Neural progenitor cell (in vitro differentiated cells): Measurements from ENCODE around the gene ZFPL1. TPM values are rescaled to one million over a fixed set of nuclear protein-coding genes. Genes with fewer than 3 reads are reported as not detected.

Experiments used
- DNase-seq: peaks from one replicate; pipeline ENCODE4 v3.0.0-alpha.2; 2016; ENCODE audit warnings: low spot score
- H2AFZ ChIP-seq: fragments of 200-600 bp; sonication (generic); replicated peaks from 2 replicates; pipeline ENCODE4 v1.6.1; 2016; ENCODE audit warnings: antibody characterized with exemption
- H3F3A ChIP-seq: fragments of 200-600 bp; sonication (generic); 2 replicates; pipeline ENCODE4 v1.6.1; 2016; ENCODE audit warnings: antibody characterized with exemption, low read depth
- H3K27ac ChIP-seq: fragments of 200-600 bp; sonication (generic); 2 replicates; pipeline ENCODE4 v1.5.1; 2016; ENCODE audit warnings: mild to moderate bottlenecking
- H3K27me3 ChIP-seq: fragments of 200-600 bp; sonication (generic); 2 replicates; pipeline ENCODE4 v1.6.1; 2016; ENCODE audit warnings: mild to moderate bottlenecking, moderate library complexity
- H3K36me3 ChIP-seq: fragments of 200-600 bp; sonication (generic); 2 replicates; pipeline ENCODE4 v1.5.1; 2016
- H3K4me1 ChIP-seq: fragments of 200-600 bp; sonication (generic); 2 replicates; pipeline ENCODE4 v1.6.1; 2016; ENCODE audit warnings: mixed run types
- H3K4me2 ChIP-seq: fragments of 200-600 bp; sonication (generic); 2 replicates; pipeline ENCODE4 v1.6.1; 2016
- H3K4me3 ChIP-seq: fragments of 200-600 bp; sonication (generic); 2 replicates; pipeline ENCODE4 v1.5.1; 2016
- H3K79me2 ChIP-seq: fragments of 200-600 bp; sonication (generic); 2 replicates; pipeline ENCODE4 v1.6.1; 2016; ENCODE audit warnings: low read depth
- H3K9ac ChIP-seq: fragments of 200-600 bp; sonication (generic); 2 replicates; pipeline ENCODE4 v1.6.1; 2016
- H3K9me3 ChIP-seq: fragments of 200-600 bp; sonication (generic); 2 replicates; pipeline ENCODE4 v1.5.1; 2016; ENCODE audit warnings: low read depth
- H4K20me1 ChIP-seq: fragments of 200-600 bp; sonication (generic); 2 replicates; pipeline ENCODE4 v1.6.1; 2016; ENCODE audit warnings: low read depth
- H3K27ac Mint-ChIP-seq: 3 replicates; pipeline ENCODE4 v1.8.0; 2021; ENCODE audit warnings: mixed read lengths
- H3K27me3 Mint-ChIP-seq: 2 replicates; pipeline ENCODE4 v1.8.0; 2022; ENCODE audit warnings: low read depth, mild to moderate bottlenecking, inconsistent platforms, moderate library complexity, mixed read lengths; ENCODE audit not compliant: insufficient read depth
- H3K36me3 Mint-ChIP-seq: 3 replicates; pipeline ENCODE4 v1.8.0; 2021; ENCODE audit warnings: mixed read lengths
- H3K4me1 Mint-ChIP-seq: 3 replicates; pipeline ENCODE4 v1.8.0; 2021; ENCODE audit warnings: mixed read lengths
- H3K4me3 Mint-ChIP-seq: 3 replicates; pipeline ENCODE4 v1.8.0; 2021; ENCODE audit warnings: mild to moderate bottlenecking, moderate library complexity, mixed read lengths
- H3K9me3 Mint-ChIP-seq: 3 replicates; pipeline ENCODE4 v1.8.0; 2020; ENCODE audit warnings: mixed read lengths
- EZH2 ChIP-seq: fragments of 200-600 bp; sonication (generic); IDR thresholded peaks from 2 replicates; pipeline ENCODE4 v1.6.1; 2017; ENCODE audit warnings: antibody characterized with exemption, mild to moderate bottlenecking, moderate library complexity
- EZH2phosphoT487 ChIP-seq: fragments of 200-600 bp; sonication (generic); IDR thresholded peaks from 2 replicates; pipeline ENCODE4 v1.6.1; 2017; ENCODE audit warnings: antibody characterized with exemption
- total RNA-seq: library from RNA; depleted of rRNA; stranded (reverse); fragments of >200 nt; gene quantifications from 2 replicates; pipeline ENCODE4 v1.2.3, GENCODE V29; 2015; ENCODE audit warnings: low replicate concordance
- TF ChIP-seq, protein P1 (sequence below): fragments of 200-600 bp; sonication (generic); IDR thresholded peaks from 2 replicates; pipeline ENCODE4 v1.5.1; 2017; ENCODE audit warnings: antibody characterized with exemption, mild to moderate bottlenecking

The ZFPL1 gene
- total RNA-seq, 1 donor from 2014 or later, result 12.6 TPM

DNA sequence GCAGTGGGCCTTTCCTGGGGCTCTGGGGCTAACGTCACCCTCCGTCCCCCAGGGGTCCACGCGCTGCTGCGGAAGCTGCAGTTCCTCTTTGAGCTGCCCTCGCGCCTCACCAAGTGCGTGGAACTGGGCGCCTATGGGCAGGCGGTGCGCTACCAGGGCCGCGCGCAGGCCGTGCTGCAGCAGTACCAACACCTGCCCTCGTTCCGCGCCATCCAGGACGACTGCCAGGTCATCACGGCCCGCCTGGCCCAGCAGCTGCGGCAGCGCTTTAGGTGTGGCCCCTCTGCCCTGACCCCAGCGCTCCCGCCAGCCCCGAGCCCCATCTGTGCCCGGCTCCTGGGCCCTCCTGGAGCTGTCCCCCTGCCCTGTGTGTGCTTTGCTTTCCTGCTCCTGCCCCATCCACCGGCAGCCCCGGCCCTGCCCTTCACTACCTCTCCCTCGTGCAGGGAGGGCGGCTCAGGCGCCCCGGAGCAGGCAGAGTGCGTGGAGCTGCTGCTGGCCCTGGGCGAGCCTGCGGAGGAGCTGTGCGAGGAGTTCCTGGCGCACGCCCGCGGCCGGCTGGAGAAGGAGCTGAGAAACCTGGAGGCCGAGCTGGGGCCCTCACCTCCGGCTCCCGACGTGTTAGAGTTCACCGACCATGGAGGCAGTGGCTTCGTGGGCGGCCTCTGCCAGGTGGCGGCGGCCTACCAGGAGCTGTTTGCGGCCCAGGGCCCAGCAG lies 23.9 kb downstream of the ZFPL1 start:
- Histone ChIP-seq H3K79me2 (peaks cover 27% of the 10 kb centered on the region), H3K9ac (no peak overlapping the region), H3K4me3 (no peak overlapping the region), H3K27me3 (no peaks in the 10 kb centered on the region), H3K27ac (no peak overlapping the region), H3K4me2 (no peak overlapping the region), H3F3A (peaks cover 23% of the 10 kb centered on the region), H2AFZ (no peak overlapping the region), H3K9me3 (no peaks in the 10 kb centered on the region), H3K4me1 (peaks cover 6% of the 10 kb centered on the region), H3K36me3 (no peaks in the 10 kb centered on the region), H4K20me1 (peaks cover 12% of the 10 kb centered on the region)
- DNase-seq, result no peak
- H3K36me3 Mint-ChIP-seq, result peaks cover 2% of the 10 kb centered on the region
- no peaks in the 10 kb centered on the region for H3K9me3 Mint-ChIP-seq
- TF ChIP-seq EZH2phosphoT487 (no peak), EZH2 (no peak)
- TF ChIP-seq, protein P1, sequence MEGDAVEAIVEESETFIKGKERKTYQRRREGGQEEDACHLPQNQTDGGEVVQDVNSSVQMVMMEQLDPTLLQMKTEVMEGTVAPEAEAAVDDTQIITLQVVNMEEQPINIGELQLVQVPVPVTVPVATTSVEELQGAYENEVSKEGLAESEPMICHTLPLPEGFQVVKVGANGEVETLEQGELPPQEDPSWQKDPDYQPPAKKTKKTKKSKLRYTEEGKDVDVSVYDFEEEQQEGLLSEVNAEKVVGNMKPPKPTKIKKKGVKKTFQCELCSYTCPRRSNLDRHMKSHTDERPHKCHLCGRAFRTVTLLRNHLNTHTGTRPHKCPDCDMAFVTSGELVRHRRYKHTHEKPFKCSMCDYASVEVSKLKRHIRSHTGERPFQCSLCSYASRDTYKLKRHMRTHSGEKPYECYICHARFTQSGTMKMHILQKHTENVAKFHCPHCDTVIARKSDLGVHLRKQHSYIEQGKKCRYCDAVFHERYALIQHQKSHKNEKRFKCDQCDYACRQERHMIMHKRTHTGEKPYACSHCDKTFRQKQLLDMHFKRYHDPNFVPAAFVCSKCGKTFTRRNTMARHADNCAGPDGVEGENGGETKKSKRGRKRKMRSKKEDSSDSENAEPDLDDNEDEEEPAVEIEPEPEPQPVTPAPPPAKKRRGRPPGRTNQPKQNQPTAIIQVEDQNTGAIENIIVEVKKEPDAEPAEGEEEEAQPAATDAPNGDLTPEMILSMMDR, result no peak
- H3K27me3 Mint-ChIP-seq, result peaks cover 11% of the 10 kb centered on the region
- peaks cover 16% of the 10 kb centered on the region for H3K4me1 Mint-ChIP-seq
- no peak overlapping the region for H3K4me3 Mint-ChIP-seq
- H3K27ac Mint-ChIP-seq, result no peak overlapping the region

DNA sequence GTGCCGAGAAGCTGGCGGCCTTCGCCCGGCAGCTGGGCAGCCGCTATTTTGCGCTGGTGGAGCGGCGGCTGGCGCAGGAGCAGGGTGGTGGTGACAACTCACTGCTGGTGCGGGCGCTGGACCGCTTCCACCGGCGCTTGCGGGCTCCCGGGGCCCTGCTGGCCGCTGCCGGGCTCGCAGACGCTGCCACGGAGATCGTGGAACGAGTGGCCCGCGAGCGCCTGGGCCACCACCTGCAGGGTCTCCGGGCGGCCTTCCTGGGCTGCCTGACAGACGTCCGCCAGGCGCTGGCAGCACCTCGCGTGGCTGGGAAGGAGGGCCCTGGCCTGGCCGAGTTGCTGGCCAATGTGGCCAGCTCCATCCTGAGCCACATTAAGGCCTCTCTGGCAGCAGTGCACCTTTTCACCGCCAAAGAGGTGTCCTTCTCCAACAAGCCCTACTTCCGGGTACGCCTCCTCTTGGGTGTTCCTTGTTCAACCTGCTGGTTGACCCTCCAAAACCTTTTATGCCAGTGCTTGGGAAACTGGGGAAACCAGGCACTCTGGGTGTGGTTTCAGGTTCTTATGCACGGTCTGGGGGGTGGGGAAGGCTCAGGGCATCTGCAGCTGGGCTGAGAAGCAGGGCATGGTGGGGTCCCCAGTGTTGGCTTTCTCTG lies 24.6 kb downstream of the ZFPL1 start:
- Histone ChIP-seq H3F3A (peaks cover 28% of the 10 kb centered on the region), H3K9me3 (no peaks in the 10 kb centered on the region), H3K79me2 (peaks cover 34% of the 10 kb centered on the region), H3K9ac (no peak overlapping the region), H4K20me1 (peaks cover 19% of the 10 kb centered on the region), H3K27me3 (no peaks in the 10 kb centered on the region), H2AFZ (no peak overlapping the region), H3K4me1 (peaks cover 9% of the 10 kb centered on the region), H3K27ac (no peak overlapping the region), H3K4me2 (no peak overlapping the region), H3K36me3 (no peaks in the 10 kb centered on the region), H3K4me3 (no peak overlapping the region)
- peaks cover 22% of the 10 kb centered on the region for H3K4me1 Mint-ChIP-seq
- peaks cover 2% of the 10 kb centered on the region for H3K36me3 Mint-ChIP-seq
- H3K4me3 Mint-ChIP-seq, result no peak overlapping the region
- no peak for DNase-seq
- TF ChIP-seq EZH2phosphoT487 (no peak), EZH2 (no peak)
- TF ChIP-seq, protein P1, result no peak
- H3K9me3 Mint-ChIP-seq, result no peaks in the 10 kb centered on the region
- H3K27me3 Mint-ChIP-seq, result peaks cover 11% of the 10 kb centered on the region
- no peak overlapping the region for H3K27ac Mint-ChIP-seq

DNA sequence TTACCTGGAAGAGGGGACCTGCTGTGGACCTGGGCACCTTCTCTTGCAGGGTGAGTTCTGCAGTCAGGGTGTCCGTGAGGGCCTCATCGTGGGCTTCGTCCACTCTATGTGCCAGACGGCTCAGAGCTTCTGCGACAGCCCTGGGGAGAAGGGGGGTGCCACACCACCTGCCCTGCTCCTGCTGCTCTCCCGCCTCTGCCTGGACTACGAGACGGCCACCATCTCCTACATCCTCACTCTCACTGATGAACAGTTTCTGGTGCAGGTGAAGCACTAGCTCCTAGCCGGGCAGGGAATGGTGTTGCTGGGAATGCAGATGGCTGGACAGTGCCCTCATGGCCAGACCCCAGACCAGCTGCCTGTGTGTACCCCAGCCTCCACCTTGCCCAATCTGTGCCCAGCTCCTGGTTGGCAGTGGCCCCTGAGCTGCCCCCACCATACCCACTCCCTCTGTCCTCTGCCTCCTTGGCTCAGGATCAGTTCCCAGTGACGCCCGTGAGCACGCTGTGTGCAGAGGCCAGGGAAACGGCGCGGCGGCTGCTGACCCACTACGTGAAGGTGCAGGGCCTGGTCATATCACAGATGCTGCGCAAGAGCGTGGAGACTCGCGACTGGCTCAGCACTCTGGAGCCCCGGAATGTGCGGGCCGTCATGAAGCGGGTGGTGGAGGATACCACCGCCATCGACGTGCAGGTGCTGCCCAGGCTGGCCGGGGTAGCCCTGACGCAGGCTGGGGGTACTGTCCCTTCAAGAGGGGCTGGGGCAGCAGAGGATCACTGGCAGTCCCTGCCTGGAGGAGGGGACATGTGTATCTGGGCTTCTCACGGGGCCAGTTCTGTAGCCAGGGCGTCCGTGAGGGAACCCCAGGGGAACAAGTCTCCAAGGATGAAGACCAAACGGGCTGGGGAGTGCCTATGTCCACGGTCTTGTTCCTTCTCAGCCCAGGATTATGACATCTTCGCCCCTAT lies 25.5 kb downstream of the ZFPL1 start:
- Histone ChIP-seq H3K27ac (no peak overlapping the region), H4K20me1 (peaks cover 28% of the 10 kb centered on the region), H3F3A (peaks cover 32% of the 10 kb centered on the region), H3K4me2 (no peak overlapping the region), H3K27me3 (no peaks in the 10 kb centered on the region), H3K36me3 (no peaks in the 10 kb centered on the region), H3K9ac (no peak overlapping the region), H3K4me3 (no peak overlapping the region), H3K9me3 (no peaks in the 10 kb centered on the region), H3K4me1 (peaks cover 9% of the 10 kb centered on the region), H2AFZ (no peak overlapping the region), H3K79me2 (peaks cover 33% of the 10 kb centered on the region)
- TF ChIP-seq EZH2phosphoT487 (no peak), EZH2 (no peak)
- TF ChIP-seq, protein P1, result no peak
- Mint-ChIP-seq H3K27ac (no peak overlapping the region), H3K4me1 (peaks cover 26% of the 10 kb centered on the region), H3K9me3 (no peaks in the 10 kb centered on the region), H3K27me3 (peaks cover 11% of the 10 kb centered on the region), H3K4me3 (no peak overlapping the region), H3K36me3 (peaks cover 7% of the 10 kb centered on the region)
- DNase-seq, result no peak
